ENCODE data around the gene RBM18. TPM values are rescaled to one million over a fixed set of nuclear protein-coding genes. Genes with fewer than 3 reads are reported as not detected.

Gene RBM18
- total RNA-seq, 4 donors from 2014 or later = 8.8 to 12.2 (median 10.3) TPM

GRCh38 chr9:122218071-122218934 lies 46.3 kb downstream of the RBM18 start:
- DNase-seq (ENCODE audit: low spot score) = no peak
- no peak for ATAC-seq (ENCODE audit: low FRiP score)
- no peak for TF ChIP-seq CTCF (IDR thresholded peaks at IDR 0.05)

GRCh38 chr9:122217640-122218039 lies 47.0 kb downstream of the RBM18 start:
- DNase-seq (ENCODE audit: low spot score) (no peak), ATAC-seq (ENCODE audit: low FRiP score) (no peak)
- TF ChIP-seq CTCF (IDR thresholded peaks at IDR 0.05) = no peak

- ATAC-seq (ENCODE audit: low FRiP score) (no peak), DNase-seq (ENCODE audit: low spot score) (no peak)
- TF ChIP-seq CTCF (IDR thresholded peaks at IDR 0.05) = no peak
These were observed 47.7 kb downstream of the RBM18 start for GRCh38 chr9:122216798-122217418.

GRCh38 chr9:122216138-122216797 lies 48.4 kb downstream of the RBM18 start:
- no peak for ATAC-seq (ENCODE audit: low FRiP score)
- no peak for DNase-seq (ENCODE audit: low spot score)
- no peak for TF ChIP-seq CTCF (IDR thresholded peaks at IDR 0.05)

- TF ChIP-seq CTCF (IDR thresholded peaks at IDR 0.05) = no peak
- ATAC-seq (ENCODE audit: low FRiP score) = no peak
These were observed 49.0 kb downstream of the RBM18 start for GRCh38 chr9:122215663-122216062.

GRCh38 chr9:122214507-122214906 lies 50.1 kb downstream of the RBM18 start:
- ATAC-seq (ENCODE audit: low FRiP score) = no peak
- no peak for TF ChIP-seq CTCF (IDR thresholded peaks at IDR 0.05)
- no peak for DNase-seq (ENCODE audit: low spot score)

More at GRCh38 chr9:122215663-122216062, 49.0 kb downstream of the RBM18 start:
- DNase-seq (ENCODE audit: low spot score) = no peak

All from omental fat pad (tissue), 4 donors.